ENCODE results near the gene SPNS3.

GRCh38 chr17:4422864-4423263 lies 10.9 kb upstream of the SPNS3 start:
- TF ChIP-seq CTCF (IDR thresholded peaks at IDR 0.05) (no peak), POLR2AphosphoS5 (IDR thresholded peaks at IDR 0.05) (no peak), POLR2A (IDR thresholded peaks at IDR 0.05) (no peak)

All from gastroesophageal sphincter (tissue), 3 donors.